Measurements from ENCODE around the gene SRBD1. TPM values are rescaled to one million over a fixed set of nuclear protein-coding genes. Genes with fewer than 3 reads are reported as not detected.
A peak's percentile ranks its signal among the peaks of the same experiment; 100 is the strongest.

The SRBD1 gene
- total and polyA plus RNA-seq, 7 donors: 2.3 to 6.4 (median 4.0) TPM

GRCh38 chr2:45598545-45598944 lies 12.5 kb downstream of the SRBD1 start:
- H3K4me3 ChIP-seq: no peak overlapping the region
- intact Hi-C loops (cut with DNase I): no loop called here
- H3K36me3 ChIP-seq (ENCODE audit: insufficient read depth in 1 of 2, low read depth in 1 of 2): peaks cover 3 to 54% of the 10 kb centered on the region in 2 donors
- no peak for TF ChIP-seq CTCF (IDR thresholded peaks at IDR 0.05)
- WGBS, 3 donors: 88 to 93% (median 91%) methylated on average over 4 of the region's 4 CpGs
- H3K27me3 ChIP-seq (ENCODE audit: insufficient read depth in 3 of 3, low read length in 2 of 3): no peaks in the 10 kb centered on the region
- DNase-seq (no peak), ATAC-seq (no peak)
- H3K27ac ChIP-seq: no peak overlapping the region
- no peaks in the 10 kb centered on the region for H3K9me3 ChIP-seq
- peaks cover 11% of the 10 kb centered on the region for H3K4me1 ChIP-seq

- WGBS, 3 donors: 89 to 98% (median 95%) methylated on average over 1 of the region's 1 CpG
- H3K9me3 ChIP-seq: no peaks in the 10 kb centered on the region
- no peak overlapping the region for H3K4me3 ChIP-seq
- H3K36me3 ChIP-seq (ENCODE audit: insufficient read depth in 1 of 2, low read depth in 1 of 2): peaks cover 3 to 45% of the 10 kb centered on the region in 2 donors
- TF ChIP-seq CTCF (IDR thresholded peaks at IDR 0.05): no peak
- intact Hi-C loops (cut with DNase I): no loop called here
- H3K27ac ChIP-seq: no peak overlapping the region
- no peaks in the 10 kb centered on the region for H3K27me3 ChIP-seq (ENCODE audit: insufficient read depth in 3 of 3, low read length in 2 of 3)
- ATAC-seq (no peak), DNase-seq (no peak)
- peaks cover 11% of the 10 kb centered on the region for H3K4me1 ChIP-seq
These were observed 14.3 kb downstream of the SRBD1 start for GRCh38 chr2:45596761-45597160.

GRCh38 chr2:45595721-45596435 lies 15.2 kb downstream of the SRBD1 start:
- intact Hi-C loops (cut with DNase I): no loop called here
- Histone ChIP-seq H3K27ac (no peak overlapping the region), H3K27me3 (ENCODE audit: insufficient read depth in 3 of 3, low read length in 2 of 3) (no peaks in the 10 kb centered on the region), H3K4me1 (peaks cover 11% of the 10 kb centered on the region), H3K9me3 (no peaks in the 10 kb centered on the region), H3K36me3 (ENCODE audit: insufficient read depth in 1 of 2, low read depth in 1 of 2) (peaks cover 3 to 36% of the 10 kb centered on the region in 2 donors), H3K4me3 (no peak overlapping the region)
- DNase-seq (peak in 1 of 2 donors; percentile 38), ATAC-seq (no peak)
- 47 to 68% (median 56%) methylated on average over 4 of the region's 4 CpGs for WGBS, 3 donors
- no peak for TF ChIP-seq CTCF (IDR thresholded peaks at IDR 0.05)

GRCh38 chr2:45591073-45591472 lies 20.0 kb downstream of the SRBD1 start:
- no peak for TF ChIP-seq CTCF (IDR thresholded peaks at IDR 0.05)
- Histone ChIP-seq H3K36me3 (ENCODE audit: insufficient read depth in 1 of 2, low read depth in 1 of 2) (no peaks in the 10 kb centered on the region), H3K27me3 (ENCODE audit: insufficient read depth in 3 of 3, low read length in 2 of 3) (no peaks in the 10 kb centered on the region), H3K9me3 (no peaks in the 10 kb centered on the region), H3K4me1 (peaks cover 6% of the 10 kb centered on the region), H3K4me3 (no peak overlapping the region), H3K27ac (no peak overlapping the region)
- ATAC-seq (no peak), DNase-seq (no peak)
- 91 to 97% (median 92%) methylated on average over 1 of the region's 1 CpG for WGBS, 3 donors
- intact Hi-C loops (cut with DNase I): no loop called here

Measured in psoas muscle (tissue), 8 donors.